ENCODE data around the gene STUB1. TPM values are rescaled to one million over a fixed set of nuclear protein-coding genes. Genes with fewer than 3 reads are reported as not detected.

The STUB1 gene
- total and polyA plus RNA-seq, 4 experiments from 2014 or later: 97.2 to 181 (median 128) TPM

- ChIA-PET POLR2A (ENCODE audit: partially characterized antibody) (interaction anchor here (0.9 to 5.3 kb wide), 9 partner anchors 8 to 49 kb away, joined by 3 to 22 read pairs (median 4); partner anchors contain the start of genes ANTKMT, JMJD8, RHOT2 and WDR24), CTCF (ENCODE audit: partially characterized antibody) (interaction anchor here (1.0 to 1.6 kb wide), 3 partner anchors 9 to 36 kb away, joined by 3 to 5 read pairs (median 4); partner anchors contain the start of gene WDR24)
- H3K27ac ChIP-seq (ENCODE audit: low read depth, low read length): no peak overlapping the region
- peaks cover 22% of the 10 kb centered on the region for H3K4me1 ChIP-seq (ENCODE audit: insufficient read depth, low read length)
- Mint-ChIP-seq H3K4me3 (peak overlapping the region in 1 of 8 donors; percentile 25), H3K27ac (no peak overlapping the region), H3K9me3 (no peaks in the 10 kb centered on the region), H3K36me3 (peaks cover 0 to 14% of the 10 kb centered on the region in 2 donors), H3K27me3 (no peaks in the 10 kb centered on the region), H3K4me1 (peaks cover 5 to 32% (median 19%) of the 10 kb centered on the region in 4 donors)
- intact Hi-C loops (cut with micrococcal nuclease): no loop called here
- no peak overlapping the region for H3K4me3 ChIP-seq (ENCODE audit: low read length in 2 of 2)
- H3K27me3 ChIP-seq (ENCODE audit: insufficient read depth, low read length): no peaks in the 10 kb centered on the region
- H3K9me3 ChIP-seq (ENCODE audit: control insufficient read depth in 1 of 2, low read length in 2 of 2): no peaks in the 10 kb centered on the region
- peaks cover 12% of the 10 kb centered on the region for H3K36me3 ChIP-seq (ENCODE audit: insufficient read depth, low read length)
- DNase-seq: no peak
Measured at GRCh38 chr16:675884-676564, 4.2 kb upstream of the STUB1 start.

DNA sequence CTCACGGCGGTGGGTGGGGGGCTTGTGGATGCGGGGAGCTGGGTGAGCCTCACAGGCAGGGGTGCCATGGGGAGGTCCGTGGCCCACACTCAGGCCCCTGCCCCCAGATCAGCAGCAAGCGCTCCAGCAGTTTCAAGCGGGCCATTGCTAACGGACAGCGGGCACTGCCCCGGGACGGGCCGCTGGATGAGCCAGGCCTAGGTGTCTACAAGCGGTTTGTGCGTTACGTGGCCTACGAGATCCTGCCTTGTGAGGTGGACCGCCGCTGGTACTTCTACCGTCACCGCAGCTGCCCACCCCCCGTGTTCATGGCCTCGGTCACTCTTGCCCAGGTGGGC, 3.7 kb upstream of the STUB1 start:
- POLR2A ChIA-PET (ENCODE audit: partially characterized antibody): interaction anchor here (0.9 to 5.3 kb wide), 7 partner anchors 8 to 44 kb away, joined by 3 to 22 read pairs (median 4); partner anchors contain the start of genes ANTKMT, JMJD8, RHOT2 and WDR24
- H3K9me3 Mint-ChIP-seq: no peaks in the 10 kb centered on the region
- Histone ChIP-seq H3K4me1 (ENCODE audit: insufficient read depth, low read length) (peaks cover 28% of the 10 kb centered on the region), H3K9me3 (ENCODE audit: control insufficient read depth in 1 of 2, low read length in 2 of 2) (no peaks in the 10 kb centered on the region), H3K27me3 (ENCODE audit: insufficient read depth, low read length) (no peaks in the 10 kb centered on the region), H3K36me3 (ENCODE audit: insufficient read depth, low read length) (peaks cover 9% of the 10 kb centered on the region), H3K4me3 (ENCODE audit: low read length in 2 of 2) (no peak overlapping the region), H3K27ac (ENCODE audit: low read depth, low read length) (no peak overlapping the region)
- DNase-seq: no peak
- H3K36me3 Mint-ChIP-seq: peaks cover 0 to 19% of the 10 kb centered on the region in 2 donors
- intact Hi-C loops (cut with micrococcal nuclease): no loop called here
- peaks cover 7 to 37% (median 22%) of the 10 kb centered on the region in 4 donors for H3K4me1 Mint-ChIP-seq
- peak overlapping the region in 1 of 7 donors; percentile 88 for H3K27ac Mint-ChIP-seq
- no peaks in the 10 kb centered on the region for H3K27me3 Mint-ChIP-seq
- H3K4me3 Mint-ChIP-seq: peak overlapping the region in 3 of 8 donors; percentile 6 to 68 (median 61)
- CTCF ChIA-PET (ENCODE audit: partially characterized antibody): interaction anchor here (1.0 to 1.6 kb wide), 3 partner anchors 9 to 36 kb away, joined by 3 to 5 read pairs (median 4); partner anchors contain the start of gene WDR24

DNA sequence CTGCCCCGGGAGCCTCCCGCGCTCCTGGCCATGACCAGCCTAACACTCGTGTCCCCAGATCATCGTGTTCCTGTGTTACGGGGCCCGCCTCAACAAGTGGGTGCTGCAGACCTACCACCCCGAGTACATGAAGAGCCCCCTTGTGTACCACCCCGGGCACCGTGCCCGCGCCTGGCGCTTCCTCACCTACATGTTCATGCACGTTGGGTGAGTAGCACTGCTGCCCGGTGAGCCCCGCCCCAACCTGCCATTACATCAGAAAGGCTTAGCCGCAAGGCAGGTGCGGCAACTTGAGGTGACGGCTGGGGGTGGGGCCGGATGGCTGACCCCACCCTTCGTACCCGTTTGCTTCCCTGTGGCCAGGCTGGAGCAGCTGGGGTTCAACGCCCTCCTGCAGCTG, 3.3 kb upstream of the STUB1 start:
- CTCF ChIA-PET (ENCODE audit: partially characterized antibody): interaction anchor here (1.0 to 1.6 kb wide), 3 partner anchors 9 to 35 kb away, joined by 3 to 5 read pairs (median 4); partner anchors contain the start of gene WDR24
- Mint-ChIP-seq H3K4me3 (peak overlapping the region in 7 of 8 donors; percentile 6 to 73 (median 55)), H3K4me1 (peaks cover 7 to 40% (median 26%) of the 10 kb centered on the region in 4 donors), H3K27me3 (no peaks in the 10 kb centered on the region), H3K36me3 (peaks cover 0 to 20% of the 10 kb centered on the region in 2 donors), H3K9me3 (peaks cover 0 to 1% (median 0%) of the 10 kb centered on the region in 8 donors), H3K27ac (peak overlapping the region in 4 of 7 donors; percentile 15 to 88 (median 50))
- DNase-seq: peak in 4 of 5 donors; percentile 43 to 83 (median 56)
- Histone ChIP-seq H3K27ac (ENCODE audit: low read depth, low read length) (no peak overlapping the region), H3K36me3 (ENCODE audit: insufficient read depth, low read length) (peaks cover 13% of the 10 kb centered on the region), H3K9me3 (ENCODE audit: control insufficient read depth in 1 of 2, low read length in 2 of 2) (no peaks in the 10 kb centered on the region), H3K27me3 (ENCODE audit: insufficient read depth, low read length) (no peaks in the 10 kb centered on the region), H3K4me1 (ENCODE audit: insufficient read depth, low read length) (peaks cover 31% of the 10 kb centered on the region), H3K4me3 (ENCODE audit: low read length in 2 of 2) (no peak overlapping the region)
- POLR2A ChIA-PET (ENCODE audit: partially characterized antibody): interaction anchor here (0.9 to 7.8 kb wide), 5 partner anchors 9 to 18 kb away, joined by 3 to 89 read pairs (median 18); partner anchors contain the start of genes RHOT2 and WDR24
- intact Hi-C loops (cut with micrococcal nuclease): no loop called here

DNA sequence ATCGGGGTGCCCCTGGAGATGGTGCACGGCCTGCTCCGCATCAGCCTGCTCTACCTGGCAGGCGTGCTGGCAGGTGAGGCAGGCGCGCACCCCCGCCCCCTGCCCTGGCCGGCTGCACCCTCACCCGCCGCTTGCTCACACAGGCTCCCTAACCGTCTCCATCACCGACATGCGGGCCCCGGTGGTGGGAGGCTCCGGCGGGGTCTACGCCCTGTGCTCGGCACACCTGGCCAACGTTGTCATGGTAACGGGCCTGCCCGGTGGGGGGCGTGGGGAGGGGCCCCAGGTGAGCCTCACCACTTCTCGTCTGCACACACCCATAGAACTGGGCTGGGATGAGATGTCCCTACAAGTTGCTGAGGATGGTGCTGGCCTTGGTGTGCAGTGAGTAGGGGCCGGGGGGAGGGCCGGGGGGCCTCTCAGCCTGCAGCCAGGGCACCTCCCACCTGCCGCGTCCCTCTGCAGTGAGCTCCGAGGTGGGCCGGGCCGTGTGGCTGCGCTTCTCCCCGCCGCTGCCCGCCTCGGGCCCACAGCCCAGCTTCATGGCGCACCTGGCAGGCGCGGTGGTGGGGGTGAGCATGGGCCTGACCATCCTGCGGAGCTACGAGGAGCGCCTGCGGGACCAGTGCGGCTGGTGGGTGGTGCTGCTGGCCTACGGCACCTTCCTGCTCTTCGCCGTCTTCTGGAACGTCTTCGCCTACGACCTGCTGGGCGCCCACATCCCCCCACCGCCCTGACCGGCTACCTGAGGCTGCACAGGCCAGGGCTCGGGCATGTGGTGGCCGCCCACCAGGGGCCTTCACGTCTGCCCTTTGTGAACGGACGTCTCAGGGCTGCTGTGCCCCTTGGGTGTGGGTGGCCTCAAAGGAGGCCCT, 2.7 kb upstream of the STUB1 start:
- peaks cover 7 to 43% (median 31%) of the 10 kb centered on the region in 4 donors for H3K4me1 Mint-ChIP-seq
- no peak overlapping the region for H3K27ac ChIP-seq (ENCODE audit: low read depth, low read length)
- H3K27me3 Mint-ChIP-seq: no peaks in the 10 kb centered on the region
- CTCF ChIA-PET (ENCODE audit: partially characterized antibody): interaction anchor here (1.5 kb wide), 1 partner anchor 12 kb away, joined by 4 read pairs; the partner anchor contains the start of gene WDR24
- no peak for DNase-seq
- intact Hi-C loops (cut with micrococcal nuclease): loop anchor here (2.0 kb wide), 2 partner anchors 41 to 89 kb away; partner anchors contain the start of gene METTL26
- H3K36me3 Mint-ChIP-seq: peaks cover 3 to 23% of the 10 kb centered on the region in 2 donors
- peak overlapping the region in 4 of 8 donors; percentile 29 to 73 (median 52) for H3K4me3 Mint-ChIP-seq
- H3K27me3 ChIP-seq (ENCODE audit: insufficient read depth, low read length): no peaks in the 10 kb centered on the region
- POLR2A ChIA-PET (ENCODE audit: partially characterized antibody): interaction anchor here (0.9 to 10.2 kb wide), 5 partner anchors 10 to 18 kb away, joined by 3 to 212 read pairs (median 22); partner anchors contain the start of genes RHOT2 and WDR24
- H3K36me3 ChIP-seq (ENCODE audit: insufficient read depth, low read length): peaks cover 10% of the 10 kb centered on the region
- H3K9me3 ChIP-seq (ENCODE audit: control insufficient read depth in 1 of 2, low read length in 2 of 2): no peaks in the 10 kb centered on the region
- H3K4me1 ChIP-seq (ENCODE audit: insufficient read depth, low read length): peaks cover 38% of the 10 kb centered on the region
- peak overlapping the region in 1 of 7 donors; percentile 88 for H3K27ac Mint-ChIP-seq
- H3K4me3 ChIP-seq (ENCODE audit: low read length in 2 of 2): no peak overlapping the region
- H3K9me3 Mint-ChIP-seq: peaks cover 0 to 1% (median 0%) of the 10 kb centered on the region in 8 donors

DNA sequence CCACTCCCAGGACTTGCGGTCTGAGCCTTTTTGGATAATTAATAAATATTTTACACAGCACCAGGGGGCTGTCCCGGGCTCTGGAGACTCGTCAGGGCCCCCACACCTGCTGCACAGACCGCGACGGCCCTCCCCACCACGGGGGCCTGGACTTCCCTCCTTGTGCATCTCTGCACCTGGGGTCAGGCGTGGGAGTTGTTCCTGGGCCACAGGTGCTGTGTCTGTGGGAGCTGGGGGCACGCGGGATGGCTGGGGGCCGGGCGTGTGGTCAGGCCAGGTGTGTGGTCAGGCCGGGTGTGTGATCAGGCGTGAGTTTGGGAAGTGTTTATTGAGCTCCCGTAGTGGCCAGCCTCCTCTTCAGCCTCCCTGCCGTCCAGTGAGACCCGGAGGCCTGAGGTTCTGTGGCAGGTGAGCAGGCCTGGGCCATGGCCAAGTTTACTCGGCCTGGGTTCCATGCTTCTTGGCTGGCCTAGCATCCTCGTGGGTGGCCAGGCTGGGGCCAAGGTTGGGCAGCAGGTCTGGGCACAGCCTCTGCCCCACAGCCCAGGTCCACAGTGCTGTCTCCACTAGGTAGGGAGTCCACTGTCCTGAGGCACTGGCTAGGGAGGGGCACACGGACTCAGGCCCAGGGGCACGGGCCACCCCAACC, 1.9 kb upstream of the STUB1 start:
- no peak overlapping the region for H3K27ac ChIP-seq (ENCODE audit: low read depth, low read length)
- CTCF ChIA-PET (ENCODE audit: partially characterized antibody): interaction anchor here (1.3 to 1.6 kb wide), 2 partner anchors 10 to 34 kb away, joined by 4 to 5 read pairs; partner anchors contain the start of gene RHOT2
- no peaks in the 10 kb centered on the region for H3K27me3 ChIP-seq (ENCODE audit: insufficient read depth, low read length)
- POLR2A ChIA-PET (ENCODE audit: partially characterized antibody): interaction anchor here (1.0 to 10.2 kb wide), 3 partner anchors 11 to 30 kb away, joined by 3 to 212 read pairs (median 89); partner anchors contain the start of genes RHOT2 and WDR24
- peak overlapping the region in 1 of 7 donors; percentile 83 for H3K27ac Mint-ChIP-seq
- H3K27me3 Mint-ChIP-seq: no peaks in the 10 kb centered on the region
- peaks cover 45% of the 10 kb centered on the region for H3K4me1 ChIP-seq (ENCODE audit: insufficient read depth, low read length)
- no peaks in the 10 kb centered on the region for H3K9me3 ChIP-seq (ENCODE audit: control insufficient read depth in 1 of 2, low read length in 2 of 2)
- peak overlapping the region in 5 of 8 donors; percentile 76 to 82 (median 80) for H3K4me3 Mint-ChIP-seq
- H3K4me3 ChIP-seq (ENCODE audit: low read length in 2 of 2): no peak overlapping the region
- peaks cover 5 to 48% (median 33%) of the 10 kb centered on the region in 4 donors for H3K4me1 Mint-ChIP-seq
- H3K36me3 Mint-ChIP-seq: peaks cover 4 to 19% of the 10 kb centered on the region in 2 donors
- peaks cover 0 to 1% (median 0%) of the 10 kb centered on the region in 8 donors for H3K9me3 Mint-ChIP-seq
- no peak for DNase-seq
- intact Hi-C loops (cut with micrococcal nuclease): loop anchor here (2.0 kb wide), 2 partner anchors 42 to 90 kb away; partner anchors contain the start of gene METTL26
- peaks cover 12% of the 10 kb centered on the region for H3K36me3 ChIP-seq (ENCODE audit: insufficient read depth, low read length)

Data from CD4-positive, alpha-beta memory T cell (primary cell).